Activated CD4-positive, alpha-beta T cell treated with anti-CD3 and anti-CD28 coated beads for 24 hours (primary cell): ENCODE results near the gene RPL35.
A peak's percentile ranks its signal among the peaks of the same experiment; 100 is the strongest.

Source experiments
- DNase-seq, 2 donors: peaks; one replicate each; pipeline ENCODE4 v3.0.0-alpha.2; 2020; ENCODE audit warnings: low read depth in 2 of 2

The RPL35 gene

GRCh38 chr9:124861342-124862229 is at the start of gene RPL35, which contains the start of gene ARPC5L:
TSS of gene RPL35 (minus strand) at chr9:124861957. CDS start at chr9:124861912, 45 bp downstream.
TSS of gene ARPC5L (plus strand) at chr9:124862130. CDS start at chr9:124869291, 7,161 bp downstream.
- peak; percentile 92 for DNase-seq

DNA sequence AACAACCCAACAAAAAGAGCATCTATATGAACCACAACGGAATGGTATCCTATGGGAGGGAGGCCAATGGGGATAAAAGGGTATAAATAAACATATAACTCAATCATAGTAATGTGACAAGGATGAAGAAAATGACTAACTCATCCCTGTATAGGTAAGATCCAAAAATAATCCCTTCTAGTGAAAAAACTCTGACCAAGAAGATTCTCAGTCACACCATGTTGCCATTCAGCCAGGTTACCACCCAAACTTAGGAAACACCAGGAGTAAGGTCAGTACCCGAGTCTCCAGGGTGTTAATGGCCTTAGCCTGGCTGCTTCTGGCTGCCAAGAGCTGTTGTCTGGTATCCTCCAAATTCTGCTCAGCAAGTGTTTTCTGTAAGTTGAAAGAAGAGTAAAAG is 46.3 kb upstream of the RPL35 start:
- DNase-seq: no peak

DNA sequence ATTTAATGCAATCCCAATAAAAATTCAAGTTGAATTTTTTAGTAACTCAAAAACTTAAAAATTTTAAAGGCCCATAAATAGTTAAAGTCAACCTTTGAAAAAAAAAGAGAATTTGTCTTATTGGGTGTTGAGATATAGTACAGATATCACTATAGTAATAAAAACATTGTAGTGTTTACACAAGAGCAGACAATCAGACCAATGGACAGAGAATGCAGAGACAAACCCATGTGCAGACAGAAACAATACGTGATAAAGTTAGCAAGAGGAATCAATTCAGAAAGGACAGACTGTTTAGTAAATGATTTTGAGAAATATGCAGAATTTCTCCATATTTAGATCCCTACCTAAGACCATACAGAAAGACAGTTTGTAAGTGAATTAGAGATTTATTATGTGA is 45.2 kb upstream of the RPL35 start:
- no peak for DNase-seq

DNA sequence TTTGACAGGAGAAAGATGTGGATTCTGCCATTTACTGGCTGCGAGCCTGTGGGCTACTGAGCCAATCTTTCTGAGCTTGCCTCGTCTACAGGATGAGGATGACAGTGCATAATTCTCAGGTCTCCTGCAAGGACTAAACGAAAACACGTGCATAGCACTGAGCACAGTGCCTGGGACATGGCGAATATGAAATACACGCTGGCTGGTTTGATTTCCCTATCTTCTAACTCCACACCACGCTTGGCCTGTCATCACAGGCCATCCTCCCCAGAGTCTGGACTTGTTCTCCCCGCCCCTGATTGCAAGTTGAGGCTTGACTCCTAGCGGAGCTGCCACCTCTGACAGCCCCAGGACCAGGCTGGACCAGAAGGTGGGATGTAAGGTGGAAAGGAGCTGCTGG is 38.1 kb upstream of the RPL35 start:
- no peak for DNase-seq

- no peak for DNase-seq
Measured at GRCh38 chr9:124897570-124898460, 36.1 kb upstream of the RPL35 start.

DNA sequence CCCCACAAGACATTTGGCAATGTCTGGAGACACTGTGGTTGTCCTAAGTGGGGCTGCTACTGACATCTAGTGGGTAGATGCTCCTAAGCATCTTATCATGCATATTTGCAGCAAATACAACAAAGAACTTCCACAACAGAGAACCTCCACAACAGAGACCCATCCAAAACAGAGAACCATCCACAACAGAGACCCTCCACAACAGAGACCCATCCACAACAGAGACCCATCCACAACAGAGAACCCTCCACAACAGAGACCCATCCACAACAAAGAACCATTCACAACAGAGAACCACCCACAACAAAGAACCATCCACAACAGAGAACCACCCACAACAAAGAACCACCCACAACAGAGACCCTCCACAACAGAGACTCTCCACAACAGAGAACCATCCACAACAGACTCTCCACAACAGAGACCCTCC is 33.0 kb upstream of the RPL35 start:
- no peak for DNase-seq

DNA sequence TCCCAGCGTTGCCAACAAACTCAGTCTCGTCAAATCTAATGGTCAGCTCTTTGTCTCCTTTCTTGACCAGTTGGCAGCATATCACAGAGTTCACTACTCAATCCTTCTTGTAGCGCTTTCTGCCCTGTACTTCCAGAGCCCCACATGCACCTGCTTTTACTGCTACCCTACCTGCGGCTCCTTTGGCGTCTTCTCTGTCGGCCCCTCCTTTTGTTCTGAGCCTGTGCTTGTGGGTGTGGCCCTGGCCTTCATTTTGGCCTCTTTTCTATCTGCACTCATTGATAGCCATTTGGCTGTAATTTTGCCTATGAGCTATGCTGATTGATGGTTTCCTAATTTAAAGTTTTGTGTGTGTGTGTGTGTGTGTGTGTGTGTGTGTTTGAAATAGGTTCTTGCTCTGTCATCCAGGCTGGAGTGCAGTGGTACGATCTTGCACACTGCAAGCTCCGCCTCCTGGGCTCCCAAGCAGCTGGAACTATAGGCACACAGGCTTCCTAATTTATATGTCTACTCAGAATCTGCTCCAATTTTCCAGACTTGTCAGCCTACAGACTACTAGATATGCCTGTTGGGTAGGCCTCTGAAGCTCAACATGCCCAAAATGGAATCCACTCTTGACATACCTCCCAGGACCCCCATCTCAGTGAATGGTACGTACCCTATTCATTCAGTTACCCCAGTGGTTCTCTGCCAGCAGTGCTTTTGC is 32.4 kb upstream of the RPL35 start:
- no peak for DNase-seq

DNA sequence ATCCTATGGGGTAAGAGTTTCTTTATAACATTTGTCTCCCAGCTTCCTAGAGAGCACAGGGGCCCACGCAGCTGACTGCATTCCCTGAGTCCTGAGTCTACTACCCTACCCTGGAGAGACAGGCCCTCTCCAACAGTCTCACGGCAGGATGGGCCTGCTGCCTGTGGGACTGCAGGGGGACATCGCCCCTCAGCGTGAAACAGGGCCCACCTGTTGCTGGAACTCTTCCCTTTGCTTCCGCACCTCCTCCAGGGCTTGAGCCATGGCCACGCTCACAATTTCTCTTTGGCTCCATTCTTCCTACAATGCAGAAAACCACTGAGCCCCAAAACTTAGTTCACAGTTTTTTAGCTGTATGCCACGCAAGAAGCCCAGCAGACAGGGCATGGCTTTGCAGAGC is 28.4 kb upstream of the RPL35 start:
- no peak for DNase-seq

DNA sequence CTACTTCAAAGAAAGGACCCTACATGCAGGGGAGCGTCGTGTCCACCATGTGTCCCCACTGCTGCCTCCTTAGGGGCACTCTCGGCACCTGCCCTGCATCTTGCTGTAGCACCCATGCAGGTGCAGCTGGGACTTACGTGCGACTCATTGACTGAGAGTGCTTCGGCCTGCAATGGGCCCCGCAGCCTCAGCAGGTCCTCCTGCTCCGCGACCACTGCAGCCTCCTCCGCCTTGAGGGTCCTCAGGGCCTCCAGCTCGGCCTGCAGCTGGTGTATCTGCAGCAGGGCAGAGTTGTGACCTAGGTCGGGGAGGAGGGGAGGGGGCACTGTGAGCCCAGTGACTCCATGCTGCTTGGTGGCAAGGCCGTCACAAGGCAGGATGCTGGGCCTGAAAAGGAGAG is 27.2 kb upstream of the RPL35 start:
- DNase-seq: no peak

DNA sequence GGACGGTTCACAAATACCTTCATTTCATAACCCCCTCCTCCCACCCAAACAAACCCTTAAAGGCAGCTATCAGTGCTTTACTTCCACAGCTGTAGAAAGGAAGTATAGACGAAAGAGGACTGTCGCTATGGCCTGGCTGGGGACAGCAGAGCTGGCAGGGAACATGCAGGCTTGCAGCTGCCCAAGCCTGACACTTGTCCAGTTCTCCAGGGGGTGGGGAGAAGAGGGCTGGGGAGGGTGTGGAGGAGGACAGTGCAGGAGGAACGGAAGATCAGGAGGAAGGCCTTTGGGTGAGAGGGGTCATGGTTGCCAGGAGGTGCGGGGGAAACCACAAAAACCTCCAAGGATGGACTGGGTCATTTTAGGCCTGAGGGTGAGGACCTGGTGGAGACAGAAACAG is 26.1 kb upstream of the RPL35 start:
- DNase-seq: no peak

GRCh38 chr9:124886866-124887492 is 25.2 kb upstream of the RPL35 start:
- DNase-seq: no peak

- no peak for DNase-seq
Measured at GRCh38 chr9:124886461-124886860, 24.7 kb upstream of the RPL35 start.

DNA sequence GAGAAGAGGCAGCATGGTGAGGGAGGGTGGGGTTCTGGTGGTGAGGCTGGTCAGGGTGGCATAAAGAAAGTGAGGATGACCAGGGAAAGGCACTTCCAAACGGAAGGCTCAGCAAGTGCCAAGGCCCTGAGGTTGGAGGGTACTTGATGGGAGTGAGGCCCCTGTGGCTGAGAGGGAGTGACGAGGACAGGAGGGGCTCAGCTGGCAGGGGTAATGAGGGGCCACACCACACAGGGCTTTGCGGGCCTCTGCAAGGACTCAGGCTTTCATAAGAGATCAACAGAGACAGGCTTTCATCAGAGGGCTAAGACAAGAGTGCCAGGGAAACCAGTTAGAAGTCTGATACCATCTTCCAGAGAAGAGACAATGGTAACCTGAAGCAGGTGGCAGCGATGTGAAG is 23.8 kb upstream of the RPL35 start:
- no peak for DNase-seq

DNA sequence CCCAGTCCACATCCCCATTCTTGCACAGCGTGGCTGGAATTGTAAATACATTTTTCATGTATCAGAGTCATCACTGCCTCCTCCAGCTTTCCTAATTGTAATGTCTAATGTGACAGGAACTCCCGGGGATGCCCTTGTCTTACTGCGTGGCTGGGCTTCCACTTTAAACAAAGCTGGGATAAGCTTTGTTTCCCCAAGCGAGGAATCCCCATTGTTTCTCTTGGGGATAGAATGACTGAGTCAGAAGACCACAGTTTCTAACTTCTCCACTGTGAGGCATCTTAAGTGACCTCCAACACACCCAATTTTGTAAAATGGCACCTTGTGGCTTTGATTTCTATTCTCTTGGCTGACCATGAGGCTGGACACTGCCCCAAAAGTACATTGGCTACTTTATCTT is 22.6 kb upstream of the RPL35 start:
- DNase-seq: no peak

DNA sequence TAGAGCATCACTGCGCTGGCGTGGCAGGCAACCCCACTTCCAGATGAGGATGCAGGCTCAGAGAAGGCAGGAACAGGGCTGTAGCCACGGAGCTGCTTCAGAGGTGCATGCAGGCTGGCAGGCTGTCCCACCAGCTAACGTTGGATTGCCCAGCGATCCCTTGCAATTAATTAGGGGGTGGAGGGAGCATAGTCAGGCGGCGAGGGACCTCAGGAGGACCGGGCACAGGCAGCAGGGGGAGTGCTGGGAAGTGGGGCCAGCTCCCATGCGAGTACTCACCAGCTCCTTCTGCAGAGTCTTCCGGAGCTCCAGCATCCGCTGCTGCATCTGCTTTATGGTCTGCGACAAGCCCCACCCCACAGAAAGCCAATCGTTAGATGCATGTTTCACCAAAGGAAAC is 20.5 kb upstream of the RPL35 start:
- DNase-seq: no peak

DNA sequence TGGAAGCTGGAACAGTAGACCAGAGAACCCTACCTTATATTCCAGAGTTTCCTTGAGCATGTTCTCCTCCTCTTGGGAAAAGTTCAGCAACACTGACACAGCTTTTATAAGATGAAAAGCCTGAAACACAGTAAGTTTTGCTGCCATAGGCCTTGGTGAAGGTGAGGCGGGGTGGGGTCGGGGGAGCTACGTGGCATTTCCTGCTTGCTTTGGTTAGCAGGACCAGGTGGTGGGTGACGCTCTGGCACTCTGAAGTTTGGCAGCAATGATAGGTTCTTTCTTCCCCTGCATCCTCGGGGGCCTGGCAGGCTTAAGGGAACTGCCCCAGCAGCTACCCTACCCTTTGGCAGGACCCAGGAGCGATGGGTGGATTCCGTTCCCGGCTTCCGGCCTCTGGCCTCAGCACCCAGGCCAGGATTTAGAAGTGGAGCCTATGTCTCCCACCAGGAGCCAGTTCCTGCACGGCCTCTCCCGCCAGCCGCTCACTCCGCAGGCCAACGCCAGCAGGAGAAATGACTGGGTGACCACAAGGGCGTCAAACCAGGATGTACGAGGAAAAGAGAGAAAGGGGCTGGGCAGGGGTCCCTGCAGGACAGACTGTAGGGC is 19.5 kb upstream of the RPL35 start:
- DNase-seq: no peak

DNA sequence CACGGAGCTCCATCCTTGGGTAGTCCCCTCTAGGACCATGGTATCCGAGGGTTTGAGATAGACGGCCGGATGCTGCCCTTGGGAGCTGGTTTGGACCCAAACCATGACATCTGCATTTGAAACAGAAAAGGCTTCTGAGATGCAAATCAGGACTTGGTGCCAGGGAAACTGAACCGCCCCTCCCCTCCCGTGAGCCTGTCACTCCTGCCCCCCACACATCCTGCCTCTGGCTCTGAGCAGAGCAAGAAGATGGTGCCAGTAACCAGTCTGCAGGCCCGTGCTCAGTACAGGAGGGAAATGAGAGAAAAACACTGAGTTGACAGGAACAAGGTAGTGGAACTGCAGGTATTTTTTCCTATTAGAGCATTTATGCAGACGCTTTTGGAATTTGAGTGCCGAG is 18.7 kb upstream of the RPL35 start:
- no peak for DNase-seq

GRCh38 chr9:124879226-124879625 is 17.5 kb upstream of the RPL35 start:
- no peak for DNase-seq

GRCh38 chr9:124878518-124878917 is 16.8 kb upstream of the RPL35 start:
- DNase-seq: no peak

DNA sequence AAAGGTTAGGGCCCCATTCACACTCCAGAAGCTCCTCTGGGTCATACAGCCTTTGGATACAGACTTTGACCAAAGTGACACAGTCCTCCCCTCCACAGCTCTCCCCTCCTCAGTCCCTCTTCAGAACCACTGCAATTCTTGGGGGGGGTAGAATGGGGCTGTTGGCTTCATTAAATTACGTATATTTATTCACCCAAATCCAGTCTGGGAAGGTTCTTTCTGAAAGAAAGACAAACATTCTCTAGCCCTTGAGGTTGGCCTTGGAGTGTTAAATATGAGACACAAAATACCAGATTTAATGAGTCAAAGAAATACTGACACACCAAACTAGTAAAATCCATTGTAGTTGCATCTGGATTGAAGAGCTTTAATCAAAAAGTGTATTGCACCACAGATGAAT is 16.3 kb upstream of the RPL35 start:
- DNase-seq: no peak
